ENCODE data around the gene AGAP1.

AGAP1 gene

GRCh38 chr2:235765181-235765820 is 271.5 kb downstream of the AGAP1 start:
- no peak for DNase-seq (ENCODE audit: low spot score)

GRCh38 chr2:235766278-235766677 is 272.4 kb downstream of the AGAP1 start:
- peak; percentile 60 for DNase-seq (ENCODE audit: low spot score)

- DNase-seq (ENCODE audit: low spot score) = no peak
Measured at GRCh38 chr2:235768606-235769005, 274.8 kb downstream of the AGAP1 start.

- no peak for DNase-seq (ENCODE audit: low spot score)
Measured at GRCh38 chr2:235769046-235769445, 275.2 kb downstream of the AGAP1 start.

- DNase-seq (ENCODE audit: low spot score) = no peak
Measured at GRCh38 chr2:235770909-235771820, 277.3 kb downstream of the AGAP1 start.

GRCh38 chr2:235773188-235773928 is 279.5 kb downstream of the AGAP1 start:
- DNase-seq (ENCODE audit: low spot score) = peak; percentile 34

- no peak for DNase-seq (ENCODE audit: low spot score)
Measured at GRCh38 chr2:235774153-235774870, 280.5 kb downstream of the AGAP1 start.

- no peak for DNase-seq (ENCODE audit: low spot score)
Measured at GRCh38 chr2:235776531-235776930, 282.7 kb downstream of the AGAP1 start.

- peak; percentile 69 for DNase-seq (ENCODE audit: low spot score)
Measured at GRCh38 chr2:235779444-235779896, 285.6 kb downstream of the AGAP1 start.

- DNase-seq (ENCODE audit: low spot score) = no peak
Measured at GRCh38 chr2:235780401-235780800, 286.6 kb downstream of the AGAP1 start.

- DNase-seq (ENCODE audit: low spot score) = no peak
Measured at GRCh38 chr2:235781775-235782174, 287.9 kb downstream of the AGAP1 start.

GRCh38 chr2:235784788-235785187 is 290.9 kb downstream of the AGAP1 start:
- no peak for DNase-seq (ENCODE audit: low spot score)

GRCh38 chr2:235789552-235789951 is 295.7 kb downstream of the AGAP1 start:
- no peak for DNase-seq (ENCODE audit: low spot score)

- no peak for DNase-seq (ENCODE audit: low spot score)
Measured at GRCh38 chr2:235793163-235793752, 299.4 kb downstream of the AGAP1 start.

- DNase-seq (ENCODE audit: low spot score) = no peak
Measured at GRCh38 chr2:235799281-235799680, 305.4 kb downstream of the AGAP1 start.

GRCh38 chr2:235802542-235802941 is 308.7 kb downstream of the AGAP1 start:
- no peak for DNase-seq (ENCODE audit: low spot score)

- peak; percentile 11 for DNase-seq (ENCODE audit: low spot score)
Measured at GRCh38 chr2:235803028-235803427, 309.2 kb downstream of the AGAP1 start.

GRCh38 chr2:235804676-235805075 is 310.8 kb downstream of the AGAP1 start:
- DNase-seq (ENCODE audit: low spot score) = no peak

GRCh38 chr2:235806986-235807750 is 313.3 kb downstream of the AGAP1 start:
- no peak for DNase-seq (ENCODE audit: low spot score)

GRCh38 chr2:235808366-235808765 is 314.5 kb downstream of the AGAP1 start:
- DNase-seq (ENCODE audit: low spot score) = no peak

- DNase-seq (ENCODE audit: low spot score) = no peak
Measured at GRCh38 chr2:235810252-235810651, 316.4 kb downstream of the AGAP1 start.
